ENCODE results near the gene PLA2G1B. TPM values are rescaled to one million over a fixed set of nuclear protein-coding genes. Genes with fewer than 3 reads are reported as not detected.

PLA2G1B gene
- total and polyA plus RNA-seq, 4 donors: 6.5 to 193 (median 29.1) TPM

DNA sequence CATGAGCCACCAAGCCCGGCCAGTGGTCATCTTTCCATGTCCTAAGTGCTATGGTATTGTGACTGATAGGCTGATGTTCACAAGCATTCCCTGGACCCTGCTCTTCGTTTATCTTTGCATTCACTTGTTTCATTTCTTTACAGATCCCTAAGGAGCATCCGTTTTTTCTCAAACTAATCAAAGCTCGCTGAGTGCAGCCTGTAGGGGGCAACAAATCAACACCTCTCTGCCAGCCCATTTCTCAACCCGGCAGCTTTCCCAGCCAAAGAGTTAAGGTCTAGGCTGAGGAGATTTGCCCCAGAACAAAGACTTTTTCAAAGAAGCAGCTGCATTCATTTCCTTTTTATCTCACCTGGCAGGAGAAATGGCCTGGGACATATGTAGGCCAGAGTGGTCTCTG, 13.4 kb downstream of the PLA2G1B start:
- TF ChIP-seq, protein P1, sequence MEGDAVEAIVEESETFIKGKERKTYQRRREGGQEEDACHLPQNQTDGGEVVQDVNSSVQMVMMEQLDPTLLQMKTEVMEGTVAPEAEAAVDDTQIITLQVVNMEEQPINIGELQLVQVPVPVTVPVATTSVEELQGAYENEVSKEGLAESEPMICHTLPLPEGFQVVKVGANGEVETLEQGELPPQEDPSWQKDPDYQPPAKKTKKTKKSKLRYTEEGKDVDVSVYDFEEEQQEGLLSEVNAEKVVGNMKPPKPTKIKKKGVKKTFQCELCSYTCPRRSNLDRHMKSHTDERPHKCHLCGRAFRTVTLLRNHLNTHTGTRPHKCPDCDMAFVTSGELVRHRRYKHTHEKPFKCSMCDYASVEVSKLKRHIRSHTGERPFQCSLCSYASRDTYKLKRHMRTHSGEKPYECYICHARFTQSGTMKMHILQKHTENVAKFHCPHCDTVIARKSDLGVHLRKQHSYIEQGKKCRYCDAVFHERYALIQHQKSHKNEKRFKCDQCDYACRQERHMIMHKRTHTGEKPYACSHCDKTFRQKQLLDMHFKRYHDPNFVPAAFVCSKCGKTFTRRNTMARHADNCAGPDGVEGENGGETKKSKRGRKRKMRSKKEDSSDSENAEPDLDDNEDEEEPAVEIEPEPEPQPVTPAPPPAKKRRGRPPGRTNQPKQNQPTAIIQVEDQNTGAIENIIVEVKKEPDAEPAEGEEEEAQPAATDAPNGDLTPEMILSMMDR (IDR thresholded peaks at IDR 0.05; ENCODE audit: control extremely low read depth, extremely low read depth): no peak
- 68 to 81% methylated on average over 5 of the region's 5 CpGs for WGBS, 2 donors
- Histone ChIP-seq H3K9ac (ENCODE audit: insufficient read depth in 1 of 2, low read length in 2 of 2) (no peak overlapping the region), H3K36me3 (ENCODE audit: control insufficient read depth in 4 of 4, insufficient read depth in 4 of 4, low read length in 4 of 4) (no peaks in the 10 kb centered on the region), H3K4me3 (no peak overlapping the region), H3K27me3 (ENCODE audit: control insufficient read depth in 3 of 3, insufficient read depth in 3 of 3, low read length in 2 of 3) (no peaks in the 10 kb centered on the region), H3K27ac (ENCODE audit: low read depth in 1 of 2, low read length in 1 of 2) (no peak overlapping the region), H3K4me1 (ENCODE audit: control insufficient read depth in 5 of 5, insufficient read depth in 5 of 5, low read length in 5 of 5) (peaks cover 0 to 9% (median 5%) of the 10 kb centered on the region in 5 donors), H3K9me3 (ENCODE audit: control insufficient read depth in 4 of 4, insufficient read depth in 3 of 4, low read length in 3 of 4) (no peaks in the 10 kb centered on the region)
- ATAC-seq (ENCODE audit: insufficient read depth, low FRiP score) (no peak), DNase-seq (no peak)

DNA sequence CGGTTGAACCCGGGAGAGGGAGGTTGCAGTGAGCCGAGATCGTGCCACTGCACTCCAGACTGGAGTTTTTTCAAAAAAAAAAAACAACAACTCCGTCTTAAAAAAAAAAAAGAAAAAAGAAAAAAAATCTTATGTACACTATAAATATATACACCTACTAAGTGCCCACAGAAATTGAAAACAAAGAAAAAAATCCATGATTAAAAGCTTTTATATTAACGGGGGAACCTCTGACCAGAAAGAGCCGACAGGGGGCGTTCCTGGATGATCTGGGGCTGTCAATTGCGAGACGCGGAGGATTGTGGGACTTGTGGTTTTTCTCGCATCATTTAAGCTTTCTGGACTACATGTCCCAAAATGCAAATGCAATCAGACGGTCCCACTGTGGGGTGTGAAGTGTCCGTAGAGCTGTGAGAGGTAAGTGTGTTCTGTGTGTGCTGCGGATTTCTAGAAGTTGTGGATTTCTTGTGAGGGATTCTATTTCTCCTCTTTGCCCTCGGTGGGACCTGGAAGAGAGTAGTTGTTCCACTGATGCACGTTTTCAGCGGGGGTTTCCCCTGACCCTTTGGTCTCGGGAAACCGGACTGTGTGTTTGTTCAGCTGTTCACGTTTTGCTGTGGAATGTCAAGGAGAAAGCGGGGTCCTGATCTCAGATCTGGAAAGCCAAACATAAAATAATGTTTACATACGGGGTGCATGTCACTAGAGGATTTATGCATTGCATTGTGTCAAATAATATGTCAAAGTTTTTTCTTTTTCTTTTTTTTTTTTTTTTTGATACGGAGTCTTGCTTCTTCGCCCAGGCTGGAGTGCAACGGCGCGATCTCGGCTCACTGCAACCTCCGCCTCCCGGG, 25.4 kb downstream of the PLA2G1B start, which contains the start of gene SIRT4:
SIRT4 (plus strand) TSS at position 360 of the 854 bp plus-strand sequence. CDS start 1,241 bp downstream, outside the sequence.
- TF ChIP-seq, protein P1 (IDR thresholded peaks at IDR 0.05; ENCODE audit: control extremely low read depth, extremely low read depth): peak; percentile 45
- Histone ChIP-seq H3K9ac (ENCODE audit: insufficient read depth in 1 of 2, low read length in 2 of 2) (peak within 1 kb of the TSS in 1 of 2 donors; percentile 98), H3K27ac (ENCODE audit: low read depth in 1 of 2, low read length in 1 of 2) (peak within 1 kb of the TSS; percentile 48 to 84), H3K9me3 (ENCODE audit: control insufficient read depth in 4 of 4, insufficient read depth in 3 of 4, low read length in 3 of 4) (no peaks in the 10 kb centered on the region), H3K4me3 (peak within 1 kb of the TSS; percentile 28), H3K27me3 (ENCODE audit: control insufficient read depth in 3 of 3, insufficient read depth in 3 of 3, low read length in 2 of 3) (no peaks in the 10 kb centered on the region), H3K36me3 (ENCODE audit: control insufficient read depth in 4 of 4, insufficient read depth in 4 of 4, low read length in 4 of 4) (peaks cover 0 to 1% (median 0%) of the 10 kb centered on the region in 4 donors), H3K4me1 (ENCODE audit: control insufficient read depth in 5 of 5, insufficient read depth in 5 of 5, low read length in 5 of 5) (peaks cover 0 to 4% (median 0%) of the 10 kb centered on the region in 5 donors)
- DNase-seq (peak; percentile 91 to 98 (median 97)), ATAC-seq (ENCODE audit: insufficient read depth, low FRiP score) (peak; percentile 94)
- WGBS, 2 donors: 9 to 12% methylated on average over 31 of the region's 31 CpGs

DNA sequence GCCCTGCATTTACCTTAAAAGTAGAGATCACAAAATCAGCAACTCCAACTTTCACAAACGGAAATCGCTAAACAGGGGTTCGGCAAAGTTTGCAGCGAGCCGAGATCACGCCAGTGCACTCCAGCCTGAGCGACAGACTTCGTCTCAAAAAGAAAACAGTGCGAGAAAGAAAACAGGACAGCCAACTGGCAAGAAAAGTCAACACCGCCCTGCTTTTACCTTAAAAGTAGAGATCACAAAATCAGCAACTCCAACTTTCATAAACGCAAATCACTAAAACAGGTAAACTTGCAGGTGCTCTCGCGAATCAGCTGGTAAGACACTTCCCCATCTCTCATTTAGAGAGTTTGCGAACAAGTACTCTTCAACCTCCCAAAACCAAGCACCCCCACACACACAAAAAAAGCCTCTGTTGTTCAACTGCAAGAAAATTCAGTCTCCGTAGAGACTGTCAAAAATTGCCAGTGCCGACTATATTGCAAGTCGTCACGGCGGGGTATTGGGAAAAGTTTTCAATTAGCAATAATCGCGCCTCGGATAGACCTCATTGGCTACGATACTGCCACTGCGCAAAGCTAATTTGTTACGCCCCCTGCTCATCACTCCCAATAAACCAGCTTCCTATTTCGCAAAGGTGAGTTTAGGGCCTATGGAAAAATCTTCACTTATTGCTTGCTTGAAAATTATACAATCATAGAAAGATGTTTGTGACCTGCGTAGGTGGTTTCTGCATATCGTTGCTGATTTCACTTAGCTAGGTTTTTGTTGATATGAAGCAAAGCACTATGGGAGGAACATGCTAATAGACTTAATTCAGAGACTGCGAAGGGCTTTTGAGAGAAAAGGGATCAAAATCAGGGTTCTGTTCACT, 34.7 kb downstream of the PLA2G1B start, which contains the start of gene RNU4-1:
RNU4-1 (minus strand) TSS at position 577 of the 871 bp plus-strand sequence.
- peak; percentile 34 for ATAC-seq (ENCODE audit: insufficient read depth, low FRiP score)
- H3K36me3 ChIP-seq (ENCODE audit: control insufficient read depth in 4 of 4, insufficient read depth in 4 of 4, low read length in 4 of 4): no peaks in the 10 kb centered on the region
- peak; percentile 86 to 97 (median 94) for DNase-seq
- peak within 1 kb of the TSS; percentile 97 to 98 for H3K27ac ChIP-seq (ENCODE audit: low read depth in 1 of 2, low read length in 1 of 2)
- WGBS, 2 donors: 1% methylated on average over 29 of the region's 29 CpGs
- TF ChIP-seq, protein P1 (IDR thresholded peaks at IDR 0.05; ENCODE audit: control extremely low read depth, extremely low read depth): no peak
- H3K4me3 ChIP-seq: peak within 1 kb of the TSS; percentile 45
- peak within 1 kb of the TSS; percentile 98 to 100 for H3K9ac ChIP-seq (ENCODE audit: insufficient read depth in 1 of 2, low read length in 2 of 2)
- H3K4me1 ChIP-seq (ENCODE audit: control insufficient read depth in 5 of 5, insufficient read depth in 5 of 5, low read length in 5 of 5): peaks cover 0 to 21% (median 0%) of the 10 kb centered on the region in 5 donors
- H3K9me3 ChIP-seq (ENCODE audit: control insufficient read depth in 4 of 4, insufficient read depth in 3 of 4, low read length in 3 of 4): no peaks in the 10 kb centered on the region
- H3K27me3 ChIP-seq (ENCODE audit: control insufficient read depth in 3 of 3, insufficient read depth in 3 of 3, low read length in 2 of 3): no peaks in the 10 kb centered on the region

Measured in lung (tissue), 12 donors.